Muscle layer of colon (tissue), 2 donors: ENCODE measurements around the gene SH3RF2.

ENCODE experiments used
- H3K27ac ChIP-seq: one replicate; pipeline ENCODE4 v1.7.0; 2013; ENCODE audit warnings: low read depth, mild to moderate bottlenecking, low read length, moderate library complexity
- H3K27me3 ChIP-seq, 2 donors: one replicate each; pipeline ENCODE4 v1.7.0; 2013; ENCODE audit warnings: low read length in 2 of 2, mild to moderate bottlenecking in 2 of 2; ENCODE audit not compliant: insufficient read depth in 2 of 2, control insufficient read depth in 1 of 2
- H3K36me3 ChIP-seq: one replicate; pipeline ENCODE4 v1.7.0; 2013; ENCODE audit warnings: mild to moderate bottlenecking, low read length; ENCODE audit not compliant: insufficient read depth
- H3K4me1 ChIP-seq: one replicate; pipeline ENCODE4 v1.7.0; 2013; ENCODE audit warnings: mild to moderate bottlenecking, low read length; ENCODE audit not compliant: insufficient read depth
- H3K4me3 ChIP-seq, 2 donors: one replicate each; pipeline ENCODE4 v1.7.0; 2013; ENCODE audit warnings: low read length in 2 of 2, low read depth in 1 of 2, mild to moderate bottlenecking in 1 of 2, moderate library complexity in 1 of 2
- H3K9ac ChIP-seq: one replicate; pipeline ENCODE4 v1.7.0; 2013; ENCODE audit warnings: low read length
- H3K9me3 ChIP-seq: one replicate; pipeline ENCODE4 v1.7.0; 2013; ENCODE audit warnings: mild to moderate bottlenecking, low read length
- donor health status: abdominal sarcoma.
- donor health status: Adenocarcinoma of cecum.

The SH3RF2 gene

GRCh38 chr5:145941448-145942130 lies 5.2 kb downstream of the SH3RF2 start:
- Histone ChIP-seq H3K36me3 (no peaks in the 10 kb centered on the region), H3K4me3 (no peak overlapping the region), H3K4me1 (no peaks in the 10 kb centered on the region), H3K27me3 (no peaks in the 10 kb centered on the region), H3K9me3 (no peaks in the 10 kb centered on the region), H3K27ac (no peak overlapping the region), H3K9ac (no peak overlapping the region)

- no peaks in the 10 kb centered on the region for H3K36me3 ChIP-seq
- H3K27ac ChIP-seq = no peak overlapping the region
- H3K4me1 ChIP-seq = no peaks in the 10 kb centered on the region
- no peaks in the 10 kb centered on the region for H3K9me3 ChIP-seq
- no peak overlapping the region for H3K4me3 ChIP-seq
- no peak overlapping the region for H3K9ac ChIP-seq
- H3K27me3 ChIP-seq = no peaks in the 10 kb centered on the region
Measured at GRCh38 chr5:145942201-145942600, 5.8 kb downstream of the SH3RF2 start.

DNA sequence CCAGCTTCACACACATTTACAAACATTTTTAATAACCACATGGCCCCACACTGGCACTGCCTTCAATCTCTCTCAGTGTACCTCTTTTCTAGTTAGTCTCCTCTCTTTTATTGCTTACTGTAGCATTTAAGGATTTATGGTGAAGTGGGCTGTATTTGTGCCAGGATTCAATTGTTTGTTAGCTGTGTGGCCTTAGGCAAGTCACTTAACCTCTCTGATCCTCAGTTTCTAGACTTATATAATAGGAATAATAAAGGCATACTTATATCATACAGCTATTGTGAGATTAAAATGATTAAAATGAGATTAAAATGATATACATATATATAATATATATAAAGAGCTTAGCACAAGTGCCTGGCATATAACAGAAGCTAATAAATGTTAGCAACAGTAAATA lies 6.4 kb downstream of the SH3RF2 start:
- H3K27me3 ChIP-seq = no peaks in the 10 kb centered on the region
- no peak overlapping the region for H3K4me3 ChIP-seq
- H3K9ac ChIP-seq = no peak overlapping the region
- H3K4me1 ChIP-seq = no peaks in the 10 kb centered on the region
- no peaks in the 10 kb centered on the region for H3K36me3 ChIP-seq
- no peaks in the 10 kb centered on the region for H3K9me3 ChIP-seq
- no peak overlapping the region for H3K27ac ChIP-seq

GRCh38 chr5:145943674-145944121 lies 7.3 kb downstream of the SH3RF2 start:
- H3K9me3 ChIP-seq = no peaks in the 10 kb centered on the region
- H3K9ac ChIP-seq = no peak overlapping the region
- H3K4me3 ChIP-seq = no peak overlapping the region
- H3K27me3 ChIP-seq = no peaks in the 10 kb centered on the region
- H3K36me3 ChIP-seq = no peaks in the 10 kb centered on the region
- no peak overlapping the region for H3K27ac ChIP-seq
- no peaks in the 10 kb centered on the region for H3K4me1 ChIP-seq

- Histone ChIP-seq H3K27ac (no peak overlapping the region), H3K4me1 (no peaks in the 10 kb centered on the region)
Measured at GRCh38 chr5:145944328-145944727, 8.0 kb downstream of the SH3RF2 start.

GRCh38 chr5:145945620-145946111 lies 9.3 kb downstream of the SH3RF2 start:
- Histone ChIP-seq H3K4me3 (no peak overlapping the region), H3K4me1 (no peaks in the 10 kb centered on the region), H3K9ac (no peak overlapping the region), H3K36me3 (no peaks in the 10 kb centered on the region), H3K9me3 (no peaks in the 10 kb centered on the region), H3K27me3 (no peaks in the 10 kb centered on the region), H3K27ac (no peak overlapping the region)

More at GRCh38 chr5:145944328-145944727, 8.0 kb downstream of the SH3RF2 start:
- Histone ChIP-seq H3K36me3 (no peaks in the 10 kb centered on the region), H3K4me3 (no peak overlapping the region), H3K9ac (no peak overlapping the region), H3K9me3 (no peaks in the 10 kb centered on the region), H3K27me3 (no peaks in the 10 kb centered on the region)

- H3K36me3 ChIP-seq = no peaks in the 10 kb centered on the region
- H3K27ac ChIP-seq = no peak overlapping the region
- H3K9me3 ChIP-seq = no peaks in the 10 kb centered on the region
- H3K4me1 ChIP-seq = no peaks in the 10 kb centered on the region
- no peak overlapping the region for H3K9ac ChIP-seq
- H3K27me3 ChIP-seq = no peaks in the 10 kb centered on the region
- H3K4me3 ChIP-seq = no peak overlapping the region
Measured at GRCh38 chr5:145946112-145946861, 9.9 kb downstream of the SH3RF2 start.

DNA sequence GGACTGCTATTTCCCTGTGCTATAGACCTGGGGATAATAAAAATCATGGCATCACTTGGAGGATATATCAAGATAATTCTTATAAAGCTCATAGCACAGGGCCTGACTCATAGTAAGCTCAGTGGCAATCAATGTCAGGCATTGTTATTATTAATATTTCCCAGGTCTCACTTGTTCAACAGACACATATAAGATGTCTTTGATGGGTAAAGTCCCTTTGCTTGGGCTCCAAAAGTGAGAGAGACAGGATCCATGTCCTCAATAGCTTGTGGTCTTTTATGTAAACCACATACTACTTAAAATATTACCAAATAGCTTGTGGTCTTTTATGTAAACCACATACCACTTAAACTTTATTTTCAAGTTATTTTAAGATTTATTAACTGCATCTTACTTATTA lies 11.2 kb downstream of the SH3RF2 start:
- H3K4me1 ChIP-seq = no peaks in the 10 kb centered on the region
- H3K27ac ChIP-seq = no peak overlapping the region
- no peaks in the 10 kb centered on the region for H3K27me3 ChIP-seq
- H3K36me3 ChIP-seq = no peaks in the 10 kb centered on the region
- H3K4me3 ChIP-seq = no peak overlapping the region
- no peaks in the 10 kb centered on the region for H3K9me3 ChIP-seq
- H3K9ac ChIP-seq = no peak overlapping the region

DNA sequence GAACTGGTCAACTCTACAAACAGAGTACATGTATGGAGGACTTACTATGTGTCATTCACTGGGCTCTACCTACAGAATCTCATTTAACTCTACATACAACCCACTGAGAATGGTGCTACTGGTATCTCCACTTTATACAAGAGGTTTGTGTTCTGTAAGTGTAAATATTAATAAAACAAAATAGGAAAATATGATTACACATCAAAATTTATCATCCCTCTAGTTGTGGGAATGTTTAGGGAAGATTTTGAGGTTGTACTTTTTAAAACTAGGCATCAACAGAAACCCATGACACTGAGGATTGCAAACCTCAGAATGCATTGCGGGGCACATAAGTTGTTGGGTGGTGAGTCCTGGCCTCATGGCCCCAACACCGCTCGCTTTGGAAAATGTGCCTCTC lies 11.7 kb downstream of the SH3RF2 start:
- H3K9ac ChIP-seq = no peak overlapping the region
- H3K27me3 ChIP-seq = no peaks in the 10 kb centered on the region
- no peaks in the 10 kb centered on the region for H3K4me1 ChIP-seq
- H3K4me3 ChIP-seq = no peak overlapping the region
- no peaks in the 10 kb centered on the region for H3K36me3 ChIP-seq
- no peak overlapping the region for H3K27ac ChIP-seq
- no peaks in the 10 kb centered on the region for H3K9me3 ChIP-seq

DNA sequence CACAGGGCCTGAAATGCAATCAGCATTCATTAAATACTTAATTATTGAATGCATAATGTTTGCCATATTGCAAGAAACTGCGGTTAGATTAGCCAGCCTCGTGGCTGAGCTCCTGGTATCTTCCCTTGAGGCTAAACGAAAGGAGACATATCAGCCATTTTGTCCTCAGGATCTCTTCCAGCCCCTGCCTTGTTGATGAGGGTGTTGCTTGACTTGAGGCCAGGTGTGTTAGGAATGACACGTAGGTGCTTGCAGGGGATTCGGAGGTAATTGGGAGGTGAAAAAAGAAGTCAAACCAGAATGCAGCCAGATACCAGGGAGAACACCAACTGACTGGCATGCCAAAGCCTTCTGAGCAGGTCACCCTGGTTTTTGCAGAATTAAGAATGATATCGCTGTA lies 12.5 kb downstream of the SH3RF2 start:
- no peaks in the 10 kb centered on the region for H3K27me3 ChIP-seq
- H3K9ac ChIP-seq = no peak overlapping the region
- no peak overlapping the region for H3K4me3 ChIP-seq
- H3K36me3 ChIP-seq = no peaks in the 10 kb centered on the region
- no peaks in the 10 kb centered on the region for H3K4me1 ChIP-seq
- H3K9me3 ChIP-seq = no peaks in the 10 kb centered on the region
- H3K27ac ChIP-seq = no peak overlapping the region

- H3K4me3 ChIP-seq = no peak overlapping the region
- H3K27ac ChIP-seq = no peak overlapping the region
- no peak overlapping the region for H3K9ac ChIP-seq
- no peaks in the 10 kb centered on the region for H3K27me3 ChIP-seq
- H3K9me3 ChIP-seq = no peaks in the 10 kb centered on the region
- no peaks in the 10 kb centered on the region for H3K4me1 ChIP-seq
- H3K36me3 ChIP-seq = no peaks in the 10 kb centered on the region
Measured at GRCh38 chr5:145949474-145949873, 13.1 kb downstream of the SH3RF2 start.
